Vagina (tissue), 2 donors: ENCODE data around the gene MRC1. TPM values are rescaled to one million over a fixed set of nuclear protein-coding genes. Genes with fewer than 3 reads are reported as not detected.

Experiments used
- DNase-seq, 2 donors: peaks; one replicate each; pipeline ENCODE4 v3.0.0-alpha.2; 2017; ENCODE audit errors: extremely low spot score in 2 of 2
- H3K27ac ChIP-seq: fragments of 200-600 bp; sonication (generic); one replicate; pipeline ENCODE4 v1.5.1; 2019
- H3K27me3 ChIP-seq: fragments of 200-600 bp; sonication (generic); one replicate; pipeline ENCODE4 v1.5.1; 2019
- H3K36me3 ChIP-seq, 2 donors: fragments of 200-600 bp; sonication (generic); one replicate each; pipeline ENCODE4 v1.5.1; 2017 to 2019
- H3K4me1 ChIP-seq: fragments of 200-600 bp; sonication (generic); one replicate; pipeline ENCODE4 v1.5.1; 2019
- H3K4me3 ChIP-seq, 2 donors: fragments of 200-600 bp; sonication (generic); 1 replicate in 1 of 2; 2 replicates in 1 of 2; pipeline ENCODE4 v1.5.1; 2016 to 2019
- H3K9me3 ChIP-seq: fragments of 200-600 bp; sonication (generic); one replicate; pipeline ENCODE4 v1.5.1; 2019
- CTCF ChIP-seq, 3 experiments: fragments of 450-650 bp in 2 of 3; fragments of 200-600 bp in 1 of 3; sonication (generic) in 1 of 3; IDR thresholded peaks; one replicate each; pipeline ENCODE4 v1.5.1; 2017 to 2019; ENCODE audit warnings: antibody characterized with exemption in 3 of 3, mild to moderate bottlenecking in 2 of 3, moderate library complexity in 2 of 3
- POLR2A ChIP-seq, 2 donors: fragments of 450-650 bp; IDR thresholded peaks; one replicate each; pipeline ENCODE4 v1.6.1; 2017; ENCODE audit warnings: antibody characterized with exemption in 2 of 2, mild to moderate bottlenecking in 2 of 2, moderate library complexity in 2 of 2
- POLR2AphosphoS5 ChIP-seq, 2 donors: sonication (generic); formaldehyde crosslinking; IDR thresholded peaks; one replicate each; pipeline ENCODE4 v1.9.0; 2017; ENCODE audit warnings: antibody characterized with exemption in 2 of 2, mild to moderate bottlenecking in 2 of 2, low read depth in 1 of 2; ENCODE audit not compliant: insufficient read depth in 1 of 2
- intact Hi-C: fragments of 100-400 bp; cut with DNase I; formaldehyde crosslinking; loops from one replicate; pipeline ENCODE4 v1.15.1; 2023
- total RNA-seq: library from RNA; depleted of rRNA; stranded (reverse); fragments of >200 nt; gene quantifications from one replicate; pipeline ENCODE4 v1.2.3, GENCODE V29; 2016

Gene MRC1
- total RNA-seq, 1 donor from 2014 or later: 18.9 TPM

DNA sequence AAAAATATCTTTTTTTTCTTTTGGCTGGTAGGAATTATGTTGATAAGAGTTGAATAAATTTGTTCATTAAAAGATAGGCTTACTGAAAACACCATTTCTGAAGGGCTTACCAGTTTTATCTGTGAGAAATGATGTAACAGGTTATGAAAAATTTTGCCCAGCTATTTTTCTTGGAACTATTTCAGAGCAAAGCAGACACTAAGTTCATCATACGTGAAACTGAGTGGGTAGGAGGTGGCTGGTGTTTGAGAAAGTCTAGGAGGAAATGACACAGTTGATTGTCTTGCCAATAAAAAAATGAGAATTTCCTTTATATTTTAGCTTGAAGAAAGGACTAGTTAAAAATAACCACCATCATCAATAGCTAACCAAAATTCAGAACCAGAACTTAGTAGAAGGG, 6.2 kb upstream of the MRC1 start:
- no peaks in the 10 kb centered on the region for H3K9me3 ChIP-seq
- no peak overlapping the region for H3K27ac ChIP-seq
- no peak overlapping the region for H3K4me3 ChIP-seq
- H3K4me1 ChIP-seq: no peaks in the 10 kb centered on the region
- intact Hi-C loops: no loop called here
- no peaks in the 10 kb centered on the region for H3K27me3 ChIP-seq
- no peak for TF ChIP-seq POLR2AphosphoS5 (IDR thresholded peaks at IDR 0.05; ENCODE audit: insufficient read depth in 1 of 2, low read depth in 1 of 2)
- TF ChIP-seq CTCF (IDR thresholded peaks at IDR 0.05): no peak
- TF ChIP-seq POLR2A (IDR thresholded peaks at IDR 0.05): no peak
- no peaks in the 10 kb centered on the region for H3K36me3 ChIP-seq
- DNase-seq: no peak

DNA sequence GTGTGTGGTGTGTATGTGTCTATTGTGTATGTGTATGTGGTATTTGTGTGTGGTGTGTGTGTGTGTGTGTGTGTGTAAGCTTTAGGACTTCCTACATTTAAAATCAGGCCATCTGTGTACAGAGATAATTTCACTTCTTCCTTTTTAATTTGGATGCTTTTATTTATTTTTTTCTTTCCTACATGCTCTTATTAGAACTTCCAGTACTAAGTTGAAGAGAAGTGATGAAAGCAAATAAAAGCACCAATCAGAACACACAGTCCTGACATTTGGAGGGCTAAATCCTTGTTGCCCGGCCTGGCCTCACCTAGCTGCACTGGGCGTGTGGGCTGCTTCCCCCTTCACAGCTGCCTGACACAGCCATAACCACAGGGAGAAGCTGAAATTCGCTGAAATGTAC, 3.8 kb upstream of the MRC1 start:
- H3K36me3 ChIP-seq: no peaks in the 10 kb centered on the region
- H3K27ac ChIP-seq: no peak overlapping the region
- H3K4me1 ChIP-seq: no peaks in the 10 kb centered on the region
- intact Hi-C loops: no loop called here
- no peaks in the 10 kb centered on the region for H3K9me3 ChIP-seq
- H3K27me3 ChIP-seq: no peaks in the 10 kb centered on the region
- DNase-seq: no peak
- no peak overlapping the region for H3K4me3 ChIP-seq
- TF ChIP-seq POLR2AphosphoS5 (IDR thresholded peaks at IDR 0.05; ENCODE audit: insufficient read depth in 1 of 2, low read depth in 1 of 2): no peak
- TF ChIP-seq POLR2A (IDR thresholded peaks at IDR 0.05): no peak
- no peak for TF ChIP-seq CTCF (IDR thresholded peaks at IDR 0.05)

GRCh38 chr10:17805921-17806577, 3.1 kb upstream of the MRC1 start:
- Histone ChIP-seq H3K4me3 (no peak overlapping the region), H3K4me1 (no peaks in the 10 kb centered on the region), H3K9me3 (no peaks in the 10 kb centered on the region), H3K36me3 (no peaks in the 10 kb centered on the region), H3K27ac (no peak overlapping the region), H3K27me3 (no peaks in the 10 kb centered on the region)
- intact Hi-C loops: no loop called here
- no peak for DNase-seq
- TF ChIP-seq POLR2A (IDR thresholded peaks at IDR 0.05) (no peak), POLR2AphosphoS5 (IDR thresholded peaks at IDR 0.05; ENCODE audit: insufficient read depth in 1 of 2, low read depth in 1 of 2) (no peak), CTCF (IDR thresholded peaks at IDR 0.05) (no peak)

- DNase-seq: no peak
- TF ChIP-seq CTCF (IDR thresholded peaks at IDR 0.05) (no peak), POLR2A (IDR thresholded peaks at IDR 0.05) (no peak), POLR2AphosphoS5 (IDR thresholded peaks at IDR 0.05; ENCODE audit: insufficient read depth in 1 of 2, low read depth in 1 of 2) (no peak)
- Histone ChIP-seq H3K36me3 (no peaks in the 10 kb centered on the region), H3K27me3 (no peaks in the 10 kb centered on the region), H3K9me3 (no peaks in the 10 kb centered on the region), H3K4me3 (peak overlapping the region in 1 of 2 donors; percentile 8), H3K27ac (no peak overlapping the region), H3K4me1 (no peaks in the 10 kb centered on the region)
- intact Hi-C loops: no loop called here
Measured at GRCh38 chr10:17811146-17811865, 2.2 kb downstream of the MRC1 start.

- TF ChIP-seq POLR2AphosphoS5 (IDR thresholded peaks at IDR 0.05; ENCODE audit: insufficient read depth in 1 of 2, low read depth in 1 of 2) (no peak), POLR2A (IDR thresholded peaks at IDR 0.05) (no peak), CTCF (IDR thresholded peaks at IDR 0.05) (no peak)
- Histone ChIP-seq H3K36me3 (no peaks in the 10 kb centered on the region), H3K9me3 (no peaks in the 10 kb centered on the region), H3K4me1 (no peaks in the 10 kb centered on the region), H3K27ac (no peak overlapping the region), H3K27me3 (no peaks in the 10 kb centered on the region), H3K4me3 (no peak overlapping the region)
- DNase-seq: no peak
- intact Hi-C loops: no loop called here
Measured at GRCh38 chr10:17814973-17815372, 5.8 kb downstream of the MRC1 start.
